ENCODE measurements around the gene SCRN2.

SCRN2 gene

GRCh38 chr17:47846716-47847340 is 5.8 kb upstream of the SCRN2 start:
- DNase-seq (ENCODE audit: low read depth in 1 of 2, low spot score in 1 of 2), result no peak

GRCh38 chr17:47845716-47846075 is 4.6 kb upstream of the SCRN2 start:
- no peak for DNase-seq (ENCODE audit: low read depth in 1 of 2, low spot score in 1 of 2)

DNA sequence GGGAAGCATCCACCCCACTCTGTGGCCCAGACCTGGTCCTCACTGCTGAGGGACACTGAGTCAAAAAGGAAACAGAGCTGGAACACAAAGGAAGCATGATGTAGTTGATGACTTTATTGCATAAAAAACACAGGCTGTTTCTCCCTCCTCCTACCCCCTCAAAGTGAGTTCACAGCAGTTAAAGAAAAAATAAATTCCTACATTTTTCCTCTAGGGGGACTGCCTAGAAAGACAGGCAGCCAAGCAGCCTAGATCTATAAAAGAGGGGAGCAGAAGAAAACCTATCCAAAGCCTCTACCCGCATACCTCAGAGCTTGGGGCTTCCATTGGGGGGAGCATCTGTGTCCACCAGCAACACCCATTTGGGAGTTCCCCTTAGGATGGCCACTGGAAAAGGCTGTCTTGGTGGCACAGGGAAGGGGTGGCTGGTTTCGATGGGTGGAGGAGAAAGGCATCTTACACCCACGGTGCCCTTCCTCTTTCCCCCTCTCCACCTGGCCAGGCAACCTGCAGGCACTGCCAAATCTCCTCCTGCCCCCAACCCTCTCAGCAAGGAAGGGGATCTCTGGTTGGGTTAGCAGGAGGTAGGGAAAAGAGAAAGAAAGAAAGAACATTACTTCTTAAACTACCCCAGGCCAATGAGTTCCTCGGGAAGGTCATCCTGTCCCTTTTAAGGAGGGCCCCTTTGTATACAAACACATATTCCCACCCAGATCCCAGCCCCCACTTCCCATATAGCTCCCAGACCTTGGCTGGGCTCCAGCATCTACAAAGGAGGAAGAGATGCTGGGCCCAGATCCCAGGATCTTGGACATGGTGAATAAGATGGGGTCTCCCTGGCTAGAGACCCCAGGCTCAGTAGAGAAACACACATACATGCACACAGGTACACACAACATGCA is 4.0 kb upstream of the SCRN2 start:
- no peak for DNase-seq (ENCODE audit: low read depth in 1 of 2, low spot score in 1 of 2)

GRCh38 chr17:47844227-47844626 is 3.2 kb upstream of the SCRN2 start:
- DNase-seq (ENCODE audit: low read depth in 1 of 2, low spot score in 1 of 2), result no peak

DNA sequence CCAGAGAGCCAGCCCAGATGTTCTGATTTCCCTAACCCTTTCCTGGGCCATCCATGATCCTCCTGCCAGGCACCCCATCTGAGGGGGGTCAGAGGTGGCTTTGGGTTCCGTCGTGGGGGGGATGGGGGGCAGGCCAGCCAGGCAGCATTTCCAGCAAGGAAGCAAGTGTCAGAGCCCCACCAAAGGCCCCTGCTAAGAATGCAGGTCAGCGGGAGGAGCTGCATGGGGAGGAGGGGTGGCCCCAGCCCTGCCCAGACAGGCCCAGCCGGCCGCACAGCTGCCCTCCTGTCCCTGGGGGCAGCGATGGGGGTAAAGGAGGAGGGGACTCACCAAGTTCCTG is 2.3 kb upstream of the SCRN2 start:
- DNase-seq (ENCODE audit: low read depth in 1 of 2, low spot score in 1 of 2), result no peak

DNA sequence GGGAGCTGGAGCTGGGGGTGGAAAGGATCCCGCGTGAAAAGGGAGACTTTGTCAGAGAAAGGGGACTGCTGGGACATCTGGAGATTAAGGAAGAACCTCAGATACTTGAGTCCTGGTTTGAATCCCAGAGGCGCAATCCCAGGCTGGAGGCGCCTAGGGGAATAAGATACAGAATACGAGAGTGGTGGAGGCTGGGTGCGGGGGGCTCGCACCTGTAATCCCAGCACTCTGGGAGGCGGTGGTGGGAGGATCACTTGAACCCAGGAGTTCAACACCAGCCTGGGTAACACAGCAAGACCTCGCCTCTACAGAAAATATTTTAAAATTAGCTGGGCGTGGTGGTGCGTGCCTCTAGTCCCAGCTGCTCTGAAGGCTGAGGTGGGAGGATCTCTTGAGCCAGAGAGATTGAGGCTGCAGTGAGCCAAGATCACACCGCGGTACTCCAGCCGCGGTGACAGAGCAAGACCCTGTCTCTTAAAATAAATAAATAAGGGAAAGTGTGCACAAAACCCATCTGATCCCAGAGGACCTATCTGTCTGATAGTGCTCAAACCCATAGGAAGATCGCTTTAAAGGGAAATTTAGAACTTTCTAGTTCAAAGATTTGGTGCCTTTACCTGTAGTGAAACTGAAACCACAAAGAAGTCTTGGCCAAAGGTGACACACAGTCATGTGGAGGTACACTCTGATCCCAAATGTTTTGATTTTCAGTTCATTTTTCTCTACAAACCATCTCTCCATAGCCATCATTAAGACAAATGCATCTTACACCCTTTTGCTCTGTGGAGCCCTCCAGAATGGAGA is 617 bp upstream of the SCRN2 start:
- DNase-seq (ENCODE audit: low read depth in 1 of 2, low spot score in 1 of 2), result no peak

GRCh38 chr17:47840001-47840741 is 902 bp downstream of the SCRN2 start:
- no peak for DNase-seq (ENCODE audit: low read depth in 1 of 2, low spot score in 1 of 2)

- DNase-seq (ENCODE audit: low read depth in 1 of 2, low spot score in 1 of 2), result no peak
Measured at GRCh38 chr17:47839071-47839470, 2.0 kb downstream of the SCRN2 start.

DNA sequence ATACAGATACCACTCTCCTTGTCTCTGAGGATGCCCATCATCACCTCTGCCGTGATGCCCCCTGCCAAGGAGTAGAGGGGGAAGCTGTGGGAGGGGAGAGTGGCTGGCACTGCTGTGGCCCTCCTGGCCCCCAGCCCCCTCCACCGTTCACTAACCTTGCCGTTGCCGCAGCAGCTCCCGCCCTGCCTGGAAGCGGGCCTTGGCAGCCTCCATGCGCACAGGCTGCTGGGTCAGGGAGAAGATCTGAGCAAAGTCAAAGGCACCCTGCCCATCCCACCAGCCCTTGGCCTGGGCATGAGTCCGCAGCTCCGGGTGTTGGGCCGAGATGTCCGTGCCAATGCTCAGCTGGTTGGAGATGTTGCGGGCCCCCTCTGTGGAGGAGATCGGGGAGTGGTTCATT is 2.4 kb downstream of the SCRN2 start:
- no peak for DNase-seq (ENCODE audit: low read depth in 1 of 2, low spot score in 1 of 2)

DNA sequence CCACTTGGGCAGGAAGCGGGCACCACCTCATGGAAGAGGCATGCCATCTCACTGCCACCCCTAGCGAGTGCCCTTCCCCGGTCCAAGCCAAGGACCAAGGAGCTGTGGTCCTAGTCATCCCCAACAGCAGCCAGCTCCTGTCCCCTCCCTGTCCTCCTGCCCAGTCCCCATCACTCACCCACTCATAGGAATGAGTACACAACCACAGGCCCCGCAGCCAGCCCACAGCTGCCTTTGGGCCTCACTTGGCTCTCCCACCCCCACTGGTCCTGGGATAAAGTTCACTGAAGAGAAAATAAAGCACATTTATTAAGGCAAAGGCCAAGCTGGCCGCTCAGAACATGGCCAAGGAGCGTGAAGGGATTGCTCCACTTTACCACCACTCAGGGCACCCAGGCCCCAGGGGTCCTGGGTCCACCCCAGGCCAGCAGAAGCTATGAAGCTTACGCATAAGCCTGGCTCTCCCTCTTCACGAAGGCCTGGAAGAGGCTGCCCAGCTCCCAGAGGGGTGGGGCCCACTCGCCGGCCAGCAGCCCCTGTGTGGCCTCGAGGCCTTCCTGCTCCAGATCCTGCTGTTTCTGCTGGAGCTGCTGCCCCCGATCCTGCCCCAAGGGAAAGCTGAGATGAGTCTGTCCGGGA is 3.6 kb downstream of the SCRN2 start:
- DNase-seq (ENCODE audit: low read depth in 1 of 2, low spot score in 1 of 2), result no peak

DNA sequence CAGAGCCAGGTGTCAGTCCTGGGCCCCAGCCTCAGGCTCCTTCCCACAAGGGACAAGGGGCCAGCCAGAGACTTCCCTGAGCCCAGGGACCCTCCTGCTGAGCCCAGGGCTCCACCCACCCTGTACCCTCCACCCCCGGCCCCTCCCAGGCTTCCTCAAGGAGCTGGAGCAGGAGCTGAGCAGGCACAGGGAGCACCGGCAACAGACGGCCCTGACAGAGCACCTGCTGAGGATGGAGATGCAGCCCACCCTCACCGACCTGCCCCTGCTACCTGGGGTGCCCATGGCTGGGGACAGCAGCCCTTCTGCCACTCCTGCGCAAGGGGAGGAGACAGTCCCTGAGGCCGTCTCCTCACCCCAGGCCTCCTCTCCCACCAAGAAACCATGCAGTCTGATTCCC is 4.5 kb downstream of the SCRN2 start:
- DNase-seq (ENCODE audit: low read depth in 1 of 2, low spot score in 1 of 2), result no peak

DNA sequence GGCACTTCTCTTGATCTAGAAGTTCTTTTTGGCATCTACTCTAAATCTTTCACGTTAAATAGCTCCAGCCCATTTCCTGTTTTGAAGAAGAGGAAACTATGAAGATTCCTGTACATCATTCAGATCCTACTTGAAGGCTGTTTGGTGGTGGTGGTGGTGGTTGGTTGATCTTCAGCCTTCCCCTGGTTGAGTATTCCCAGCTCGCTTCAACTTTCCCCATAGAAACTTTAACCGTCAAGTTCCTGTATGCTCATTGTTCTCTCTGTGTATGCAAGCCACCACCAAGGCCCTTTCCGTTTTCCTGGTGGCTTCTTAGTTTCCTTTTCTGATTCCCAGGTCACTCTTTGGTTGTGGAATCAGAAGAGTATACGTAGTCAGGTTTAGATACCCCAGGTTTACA is 6.3 kb downstream of the SCRN2 start:
- no peak for DNase-seq (ENCODE audit: low read depth in 1 of 2, low spot score in 1 of 2)

GRCh38 chr17:47831934-47832327 is 9.1 kb downstream of the SCRN2 start:
- no peak for DNase-seq (ENCODE audit: low read depth in 1 of 2, low spot score in 1 of 2)

- DNase-seq (ENCODE audit: low read depth in 1 of 2, low spot score in 1 of 2), result peak; percentile 89 to 90
Measured at GRCh38 chr17:47831003-47831933, 9.8 kb downstream of the SCRN2 start, which contains the start of the genes LRRC46 and MRPL10. LRRC46 (plus strand) TSS chr17:47831670; CDS start chr17:47831990, 320 bp downstream. MRPL10 (minus strand) TSS chr17:47831541; CDS start chr17:47831511, 30 bp downstream.

DNA sequence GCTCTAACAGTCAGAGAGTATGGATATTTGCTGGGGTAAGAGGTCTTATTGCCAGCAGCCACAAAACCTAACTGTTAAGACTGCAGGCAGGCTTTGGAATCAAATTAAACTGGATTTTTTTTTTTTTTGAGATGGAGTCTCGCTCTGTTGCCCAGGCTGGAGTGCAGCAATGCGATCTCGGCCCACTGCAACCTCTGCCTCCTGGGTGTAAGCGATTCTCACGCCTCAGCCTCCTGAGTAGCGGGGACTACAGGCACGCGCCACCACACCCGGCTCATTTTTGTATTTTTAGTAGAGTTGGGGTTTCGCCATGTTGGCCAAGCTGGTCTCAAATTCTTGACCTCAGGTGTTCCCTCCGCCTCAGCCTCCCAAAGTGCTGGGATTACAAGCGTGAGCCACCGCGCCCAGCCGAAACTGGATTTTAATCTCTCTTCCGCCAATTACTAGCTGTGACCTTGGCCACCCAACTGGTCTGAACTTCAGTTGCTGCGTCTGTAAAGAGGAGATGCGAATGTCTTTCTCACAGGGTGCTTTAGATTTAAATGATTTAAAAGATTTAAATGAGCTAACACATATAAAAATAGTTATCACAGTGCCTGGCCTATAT is 10.6 kb downstream of the SCRN2 start:
- DNase-seq (ENCODE audit: low read depth in 1 of 2, low spot score in 1 of 2), result no peak

- DNase-seq (ENCODE audit: low read depth in 1 of 2, low spot score in 1 of 2), result no peak
Measured at GRCh38 chr17:47829870-47830269, 11.2 kb downstream of the SCRN2 start.

DNA sequence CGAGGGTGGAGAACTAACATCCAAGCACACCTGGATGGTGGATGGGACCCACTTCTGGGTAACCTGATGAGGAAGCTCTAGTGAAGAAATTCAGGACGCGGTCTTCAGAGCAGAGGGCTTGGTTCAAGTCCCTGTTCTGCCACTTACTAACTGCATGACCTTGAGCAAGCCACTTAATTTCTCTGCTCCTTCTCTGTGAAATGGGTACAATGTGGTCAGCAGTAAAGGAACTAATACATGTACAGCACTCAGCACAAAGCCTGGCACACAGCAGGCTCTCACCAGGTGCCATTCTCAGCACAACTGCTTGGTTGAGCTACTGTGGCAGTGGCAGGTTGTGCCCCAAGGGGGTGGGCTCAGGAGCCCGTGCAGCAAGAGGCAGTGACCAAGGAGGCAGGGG is 17.6 kb downstream of the SCRN2 start:
- DNase-seq (ENCODE audit: low read depth in 1 of 2, low spot score in 1 of 2), result no peak

DNA sequence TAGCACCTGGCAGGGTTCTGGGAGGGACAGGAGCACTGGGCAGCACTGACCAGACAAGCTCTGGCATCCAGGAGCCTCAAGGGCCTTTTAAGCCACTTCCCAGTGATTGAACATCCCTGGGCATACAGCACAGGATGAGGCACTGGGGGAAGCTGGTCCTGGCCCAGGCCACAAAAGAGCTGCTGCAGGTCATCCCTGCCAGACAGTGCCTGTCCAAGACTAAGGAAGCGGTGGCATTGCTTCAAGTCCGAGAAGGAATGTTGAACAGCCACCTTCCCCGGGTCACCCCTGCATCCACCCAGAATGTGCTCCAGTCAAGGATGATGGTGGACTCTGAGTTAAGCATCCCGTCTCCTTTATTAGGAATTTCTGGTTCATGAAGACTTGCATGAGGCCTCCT is 18.3 kb downstream of the SCRN2 start:
- DNase-seq (ENCODE audit: low read depth in 1 of 2, low spot score in 1 of 2), result no peak

Measured in activated CD4-positive, alpha-beta T cell treated with anti-CD3 and anti-CD28 coated beads, Interleukin-2, amount 50 U/mL, for 24 hours (primary cell).